SK-N-SH (cell line): ENCODE results near the gene RPUSD3. TPM values are rescaled to one million over a fixed set of nuclear protein-coding genes. Genes with fewer than 3 reads are reported as not detected.

Experiments
- CTCF ChIA-PET: fragments of 300-600, 350-600 bp; formaldehyde crosslinking; extraction: SDS; loops from one replicate; lab custom pipeline; 2021; lab: Yijun Ruan, JAX
- POLR2A ChIA-PET: fragments of 350-600 bp; sonication (Branson Sonifier 250); formaldehyde crosslinking; extraction: SDS; loops from one replicate; lab custom pipeline; 2020; ENCODE audit warnings: antibody characterized with exemption, inconsistent platforms; lab: Yijun Ruan, JAX
- DNase-seq: peaks from one replicate; pipeline ENCODE4 v3.0.0; 2012
- H2AFZ ChIP-seq: fragments of 200-600 bp; sonication (generic); 2 replicates; pipeline ENCODE4 v1.8.1; 2016; ENCODE audit warnings: antibody characterized with exemption, mild to moderate bottlenecking, low read depth
- H3F3A ChIP-seq: fragments of 200-600 bp; sonication (generic); replicated peaks from 2 replicates; pipeline ENCODE3; 2016; ENCODE audit warnings: antibody characterized with exemption, mild to moderate bottlenecking; ENCODE audit not compliant: insufficient read depth
- H3K27ac ChIP-seq, 2 experiments: fragments of 200-500 bp in 1 of 2; fragments of 200-600 bp in 1 of 2; sonication (Bioruptor generic) in 1 of 2; sonication (generic), shearing (Covaris generic) in 1 of 2; 2 replicates each; pipeline versions ENCODE4 v1.5.1 to v1.6.1; 2014 to 2016; ENCODE audit warnings: low read depth in 2 of 2, inconsistent platforms in 1 of 2, low read length in 1 of 2, mild to moderate bottlenecking in 1 of 2, mixed read lengths in 1 of 2
- H3K27me3 ChIP-seq: fragments of 200-600 bp; sonication (generic), shearing (Covaris generic); 2 replicates; pipeline ENCODE4 v1.6.1; 2016; ENCODE audit warnings: mixed run types; ENCODE audit not compliant: insufficient read depth
- H3K36me3 ChIP-seq, 2 experiments: fragments of 200-500 bp in 1 of 2; fragments of 200-600 bp in 1 of 2; sonication (Bioruptor generic) in 1 of 2; sonication (generic) in 1 of 2; replicated peaks in 1 of 2; 2 replicates each; pipeline versions ENCODE3 to v1.5.1; 2014 to 2016; ENCODE audit warnings: low read length in 1 of 2, mild to moderate bottlenecking in 1 of 2; ENCODE audit not compliant: insufficient read depth in 2 of 2, control insufficient read depth in 1 of 2
- H3K4me1 ChIP-seq, 2 experiments: fragments of 200-500 bp in 1 of 2; fragments of 200-600 bp in 1 of 2; sonication (Bioruptor generic) in 1 of 2; sonication (generic), shearing (Covaris generic) in 1 of 2; 2 replicates each; pipeline versions ENCODE4 v1.5.1 to v1.6.1; 2014 to 2016; ENCODE audit warnings: low read depth in 1 of 2, low read length in 1 of 2, mixed run types in 1 of 2; ENCODE audit not compliant: insufficient read depth in 2 of 2, control insufficient read depth in 1 of 2
- H3K4me2 ChIP-seq: fragments of 200-600 bp; sonication (generic), shearing (Covaris generic); 2 replicates; pipeline ENCODE4 v1.6.1; 2017; ENCODE audit warnings: mixed run types
- H3K4me3 ChIP-seq, 2 experiments: fragments of 200-500 bp in 1 of 2; fragments of 200-600 bp in 1 of 2; sonication (Bioruptor generic) in 1 of 2; sonication (generic), shearing (Covaris generic) in 1 of 2; 2 replicates each; pipeline versions ENCODE4 v1.5.1 to v1.8.1; 2014 to 2016; ENCODE audit warnings: low read depth in 2 of 2, inconsistent platforms in 1 of 2, low read length in 1 of 2, mild to moderate bottlenecking in 1 of 2, mixed read lengths in 1 of 2, moderate library complexity in 1 of 2
- H3K79me2 ChIP-seq: fragments of 200-600 bp; sonication (generic); 2 replicates; pipeline ENCODE4 v1.8.1; 2017; ENCODE audit warnings: mild to moderate bottlenecking; ENCODE audit not compliant: insufficient read depth
- H3K9ac ChIP-seq: fragments of 200-600 bp; sonication (generic); 2 replicates; pipeline ENCODE4 v1.6.1; 2017; ENCODE audit warnings: mixed run types
- H3K9me2 ChIP-seq: fragments of 200-600 bp; sonication (generic); 2 replicates; pipeline ENCODE4 v1.6.1; 2017; ENCODE audit warnings: mixed run types
- H3K9me3 ChIP-seq: fragments of 200-600 bp; sonication (generic); 2 replicates; pipeline ENCODE4 v1.6.1; 2017; ENCODE audit warnings: mixed run types, mild to moderate bottlenecking, moderate library complexity
- H4K20me1 ChIP-seq: fragments of 200-600 bp; sonication (generic); 2 replicates; pipeline ENCODE4 v1.6.1; 2017; ENCODE audit warnings: mild to moderate bottlenecking, mixed run types; ENCODE audit not compliant: insufficient read depth
- CHD2 ChIP-seq: fragments of 150-350 bp; IDR thresholded peaks from 2 replicates; pipeline ENCODE4 v1.6.1; 2018; ENCODE audit warnings: low read length; ENCODE audit not compliant: partially characterized antibody
- ELF1 ChIP-seq: IDR thresholded peaks from 2 replicates; pipeline ENCODE4 v1.4.0; 2012
- EP300 ChIP-seq, 2 experiments: IDR thresholded peaks; 2 replicates each; pipeline versions ENCODE4 v1.4.0 to v1.6.1; 2012; ENCODE audit warnings: borderline replicate concordance in 1 of 2, low read depth in 1 of 2, low read length in 1 of 2
- FOXJ3 ChIP-seq: sonication (generic); formaldehyde crosslinking; IDR thresholded peaks from 2 replicates; pipeline ENCODE4 v1.5.1; 2020; ENCODE audit warnings: mild to moderate bottlenecking, missing genetic modification reagents
- FOXM1 ChIP-seq: IDR thresholded peaks from 2 replicates; pipeline ENCODE4 v1.4.0; 2012; ENCODE audit warnings: low read depth, mild to moderate bottlenecking
- GABPA ChIP-seq: IDR thresholded peaks from 2 replicates; pipeline ENCODE4 v1.4.0; 2012; ENCODE audit warnings: low read depth, mild to moderate bottlenecking
- JUND ChIP-seq: IDR thresholded peaks from 2 replicates; pipeline ENCODE4 v1.4.0; 2012
- MEF2A ChIP-seq: IDR thresholded peaks from 2 replicates; pipeline ENCODE4 v1.4.0; 2012; ENCODE audit warnings: low read depth, borderline replicate concordance
- NFIC ChIP-seq: IDR thresholded peaks from 2 replicates; pipeline ENCODE4 v1.4.0; 2012; ENCODE audit warnings: borderline replicate concordance
- POLR2AphosphoS5 ChIP-seq: IDR thresholded peaks from 2 replicates; pipeline ENCODE4 v1.6.1; 2012; ENCODE audit warnings: low read depth, low read length
- RCOR1 ChIP-seq: fragments of 150-350 bp; IDR thresholded peaks from 2 replicates; pipeline ENCODE4 v1.6.1; 2017; ENCODE audit warnings: antibody characterized with exemption, low read length
- RFX5 ChIP-seq: IDR thresholded peaks from 2 replicates; pipeline ENCODE4 v1.6.1; 2012; ENCODE audit warnings: mild to moderate bottlenecking, improper control_type of control experiment, low read length
- RXRA ChIP-seq: IDR thresholded peaks from 2 replicates; pipeline ENCODE4 v1.4.0; 2012; ENCODE audit warnings: low read depth, mild to moderate bottlenecking, borderline replicate concordance
- TCF12 ChIP-seq: IDR thresholded peaks from 2 replicates; pipeline ENCODE4 v1.4.0; 2012
- TEAD4 ChIP-seq: IDR thresholded peaks from 2 replicates; pipeline ENCODE4 v1.4.0; 2012; ENCODE audit warnings: mild to moderate bottlenecking, borderline replicate concordance; ENCODE audit not compliant: insufficient read depth
- WGBS: methylation state at CpG from one replicate; pipeline ENCODE4 v1.1.6; 2017; ENCODE audit warnings: low lambda C conversion rate; 5-methylcytosine and 5-hydroxymethylcytosine counted together
- polyA plus RNA-seq, 3 experiments: library from polyadenylated mRNA; depleted of rRNA; stranded (reverse); fragments of >200 nt; gene quantifications; 2 replicates each; pipeline ENCODE4 v1.2.3, GENCODE V29; 2012
- TF ChIP-seq, protein P1 (sequence below): fragments of 150-350 bp; IDR thresholded peaks from 2 replicates; pipeline ENCODE4 v1.6.1; 2016; ENCODE audit warnings: mild to moderate bottlenecking, low read depth, low read length
- TF ChIP-seq, protein P2 (sequence below): IDR thresholded peaks from 2 replicates; pipeline ENCODE4; 2012
- TF ChIP-seq, protein P3 (sequence below): IDR thresholded peaks from 2 replicates; pipeline ENCODE4 v1.4.0; 2012; ENCODE audit warnings: low read depth, borderline replicate concordance
- TF ChIP-seq, protein P4 (sequence below): IDR thresholded peaks from 2 replicates; pipeline ENCODE4 v1.4.0; 2012; ENCODE audit warnings: low read depth
- TF ChIP-seq, protein P5 (sequence below): IDR thresholded peaks from 2 replicates; pipeline ENCODE4 v1.4.0; 2012; ENCODE audit warnings: low read depth, borderline replicate concordance

RPUSD3 gene
- polyA plus RNA-seq, 1 of the 3 experiments (the other 2 are of a cell fraction) = 43.4 TPM

DNA sequence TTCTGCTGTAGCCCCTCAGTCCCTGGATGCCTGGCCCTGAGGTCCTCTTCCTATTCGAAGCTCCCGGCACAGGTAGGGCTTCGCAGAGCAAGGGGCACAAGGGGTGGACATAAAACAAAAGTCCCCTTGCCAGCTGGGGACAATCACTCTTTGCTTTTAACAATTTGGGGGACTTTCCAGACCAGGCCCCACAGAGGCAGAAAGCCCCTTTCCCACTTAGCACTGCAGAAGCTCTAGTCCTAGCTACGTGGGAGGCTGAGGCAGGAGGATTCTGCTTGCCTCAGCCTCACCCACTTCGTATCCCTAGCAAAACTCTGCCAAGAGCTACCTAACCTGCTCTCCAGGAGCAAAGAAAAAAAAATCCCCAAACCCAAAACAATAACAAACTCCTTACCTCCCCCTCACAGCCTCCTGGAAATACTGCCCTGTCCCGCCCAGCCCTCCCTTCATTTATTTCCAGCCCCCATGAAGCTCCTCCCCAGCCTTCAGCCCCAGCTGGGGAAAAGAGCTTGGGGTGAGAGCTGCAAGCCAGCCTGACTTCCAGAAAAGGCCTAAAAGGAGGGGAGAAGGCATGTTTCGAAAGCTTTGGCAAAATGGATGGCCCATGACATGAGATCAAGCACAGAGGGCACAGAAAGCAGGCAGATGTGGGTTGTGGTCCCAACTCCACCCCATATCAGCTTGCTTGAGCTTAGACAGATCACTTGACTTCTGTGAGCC lies 36.2 kb upstream of the RPUSD3 start, which contains the start of gene CIDEC:
TSS of gene CIDEC (minus strand) at position 424 of the 720 bp plus-strand sequence. CDS start 1,767 bp downstream, outside the sequence.
- Histone ChIP-seq H3F3A (peaks cover 17% of the 10 kb centered on the region), H3K9me2 (no peaks in the 10 kb centered on the region), H3K4me1 (peaks cover 2 to 11% of the 10 kb centered on the region in 2 experiments; a peak in 1 of 4 replicates), H3K4me3 (no peak within 1 kb of the TSS), H3K36me3 (no peaks in the 10 kb centered on the region), H3K27ac (no peak within 1 kb of the TSS), H3K9me3 (no peaks in the 10 kb centered on the region), H3K79me2 (no peaks in the 10 kb centered on the region), H4K20me1 (no peaks in the 10 kb centered on the region), H3K9ac (no peak within 1 kb of the TSS), H3K27me3 (no peaks in the 10 kb centered on the region), H3K4me2 (no peak within 1 kb of the TSS), H2AFZ (no peak within 1 kb of the TSS)
- ChIA-PET CTCF (interaction anchor here (1.7 kb wide), 1 partner anchor 53 kb away, joined by 7 read pairs; the partner anchor contains the start of gene CRELD1), POLR2A (no interaction called here)
- 88% methylated on average over 7 of the region's 7 CpGs for WGBS
- TF ChIP-seq RFX5 = no peak
- TF ChIP-seq CHD2 = no peak
- no peak for TF ChIP-seq TEAD4
- TF ChIP-seq, protein P1, sequence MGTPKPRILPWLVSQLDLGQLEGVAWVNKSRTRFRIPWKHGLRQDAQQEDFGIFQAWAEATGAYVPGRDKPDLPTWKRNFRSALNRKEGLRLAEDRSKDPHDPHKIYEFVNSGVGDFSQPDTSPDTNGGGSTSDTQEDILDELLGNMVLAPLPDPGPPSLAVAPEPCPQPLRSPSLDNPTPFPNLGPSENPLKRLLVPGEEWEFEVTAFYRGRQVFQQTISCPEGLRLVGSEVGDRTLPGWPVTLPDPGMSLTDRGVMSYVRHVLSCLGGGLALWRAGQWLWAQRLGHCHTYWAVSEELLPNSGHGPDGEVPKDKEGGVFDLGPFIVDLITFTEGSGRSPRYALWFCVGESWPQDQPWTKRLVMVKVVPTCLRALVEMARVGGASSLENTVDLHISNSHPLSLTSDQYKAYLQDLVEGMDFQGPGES = no peak
- TF ChIP-seq MEF2A = no peak
- no peak for TF ChIP-seq POLR2AphosphoS5
- TF ChIP-seq, protein P2, sequence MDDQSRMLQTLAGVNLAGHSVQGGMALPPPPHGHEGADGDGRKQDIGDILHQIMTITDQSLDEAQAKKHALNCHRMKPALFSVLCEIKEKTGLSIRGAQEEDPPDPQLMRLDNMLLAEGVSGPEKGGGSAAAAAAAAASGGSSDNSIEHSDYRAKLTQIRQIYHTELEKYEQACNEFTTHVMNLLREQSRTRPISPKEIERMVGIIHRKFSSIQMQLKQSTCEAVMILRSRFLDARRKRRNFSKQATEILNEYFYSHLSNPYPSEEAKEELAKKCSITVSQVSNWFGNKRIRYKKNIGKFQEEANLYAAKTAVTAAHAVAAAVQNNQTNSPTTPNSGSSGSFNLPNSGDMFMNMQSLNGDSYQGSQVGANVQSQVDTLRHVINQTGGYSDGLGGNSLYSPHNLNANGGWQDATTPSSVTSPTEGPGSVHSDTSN = no peak
- TF ChIP-seq, protein P3, sequence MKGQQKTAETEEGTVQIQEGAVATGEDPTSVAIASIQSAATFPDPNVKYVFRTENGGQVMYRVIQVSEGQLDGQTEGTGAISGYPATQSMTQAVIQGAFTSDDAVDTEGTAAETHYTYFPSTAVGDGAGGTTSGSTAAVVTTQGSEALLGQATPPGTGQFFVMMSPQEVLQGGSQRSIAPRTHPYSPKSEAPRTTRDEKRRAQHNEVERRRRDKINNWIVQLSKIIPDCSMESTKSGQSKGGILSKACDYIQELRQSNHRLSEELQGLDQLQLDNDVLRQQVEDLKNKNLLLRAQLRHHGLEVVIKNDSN = no peak
- no peak for TF ChIP-seq ELF1
- TF ChIP-seq, protein P4, sequence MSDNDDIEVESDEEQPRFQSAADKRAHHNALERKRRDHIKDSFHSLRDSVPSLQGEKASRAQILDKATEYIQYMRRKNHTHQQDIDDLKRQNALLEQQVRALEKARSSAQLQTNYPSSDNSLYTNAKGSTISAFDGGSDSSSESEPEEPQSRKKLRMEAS = no peak
- DNase-seq = no peak

DNA sequence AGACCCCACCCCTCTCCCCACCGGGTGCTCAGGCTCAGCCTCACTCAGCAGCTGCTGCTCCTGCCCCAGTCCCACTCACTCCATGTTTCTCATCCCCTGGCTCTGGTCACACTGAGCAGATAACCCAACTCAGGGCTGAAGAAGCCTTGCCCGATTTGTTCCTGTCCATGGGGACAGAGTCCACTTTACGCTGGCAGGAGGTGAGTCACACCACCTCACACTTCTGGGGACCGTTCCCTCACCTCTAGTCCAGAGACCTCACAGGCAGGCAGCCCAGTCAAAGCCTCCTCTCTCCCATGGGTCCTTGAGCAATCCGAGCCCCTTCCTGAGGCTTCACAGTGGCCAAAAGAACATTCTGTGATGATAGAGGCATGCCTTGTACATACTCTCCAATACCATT lies 34.9 kb upstream of the RPUSD3 start:
- no peaks in the 10 kb centered on the region for H3K9me3 ChIP-seq
- DNase-seq = no peak
- H3K36me3 ChIP-seq = no peaks in the 10 kb centered on the region
- no peak overlapping the region for H3K4me3 ChIP-seq
- TF ChIP-seq RFX5 (no peak), EP300 (IDR thresholded peaks at IDR 0.05; ENCODE audit: borderline replicate concordance in 1 of 2, low read depth in 1 of 2, low read length in 1 of 2) (no peak), FOXJ3 (CRISPR knock-in tag) (no peak), JUND (no peak), NFIC (no peak), RXRA (no peak), ELF1 (no peak), TCF12 (no peak), FOXM1 (no peak), RCOR1 (no peak), GABPA (no peak)
- TF ChIP-seq, protein P5, sequence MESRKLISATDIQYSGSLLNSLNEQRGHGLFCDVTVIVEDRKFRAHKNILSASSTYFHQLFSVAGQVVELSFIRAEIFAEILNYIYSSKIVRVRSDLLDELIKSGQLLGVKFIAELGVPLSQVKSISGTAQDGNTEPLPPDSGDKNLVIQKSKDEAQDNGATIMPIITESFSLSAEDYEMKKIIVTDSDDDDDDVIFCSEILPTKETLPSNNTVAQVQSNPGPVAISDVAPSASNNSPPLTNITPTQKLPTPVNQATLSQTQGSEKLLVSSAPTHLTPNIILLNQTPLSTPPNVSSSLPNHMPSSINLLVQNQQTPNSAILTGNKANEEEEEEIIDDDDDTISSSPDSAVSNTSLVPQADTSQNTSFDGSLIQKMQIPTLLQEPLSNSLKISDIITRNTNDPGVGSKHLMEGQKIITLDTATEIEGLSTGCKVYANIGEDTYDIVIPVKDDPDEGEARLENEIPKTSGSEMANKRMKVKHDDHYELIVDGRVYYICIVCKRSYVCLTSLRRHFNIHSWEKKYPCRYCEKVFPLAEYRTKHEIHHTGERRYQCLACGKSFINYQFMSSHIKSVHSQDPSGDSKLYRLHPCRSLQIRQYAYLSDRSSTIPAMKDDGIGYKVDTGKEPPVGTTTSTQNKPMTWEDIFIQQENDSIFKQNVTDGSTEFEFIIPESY = no peak
- H3K27ac ChIP-seq = no peak overlapping the region
- no peaks in the 10 kb centered on the region for H3K9me2 ChIP-seq
- no peaks in the 10 kb centered on the region for H3K27me3 ChIP-seq
- peaks cover 7% of the 10 kb centered on the region for H3F3A ChIP-seq
- no peak overlapping the region for H3K9ac ChIP-seq
- no peak overlapping the region for H2AFZ ChIP-seq
- POLR2A ChIA-PET = no interaction called here
- H3K4me2 ChIP-seq = no peak overlapping the region
- peaks cover 0 to 2% of the 10 kb centered on the region in 2 experiments; a peak in 1 of 4 replicates for H3K4me1 ChIP-seq
- H4K20me1 ChIP-seq = no peaks in the 10 kb centered on the region
- no peaks in the 10 kb centered on the region for H3K79me2 ChIP-seq
- 50% methylated on average over 2 of the region's 5 CpGs for WGBS
- CTCF ChIA-PET = interaction anchor here (1.7 kb wide), 1 partner anchor 54 kb away, joined by 7 read pairs; the partner anchor contains the start of gene CRELD1
